GM18868 (cell line): Measurements from ENCODE around the gene HDAC7.

Experiments
- ATAC-seq: cut with Tn5 transposase; IDR thresholded peaks from one replicate; pipeline ENCODE4 v1.9.1; 2021; ENCODE audit warnings: mild to moderate bottlenecking, moderate library complexity; ENCODE audit not compliant: unreplicated experiment

HDAC7 gene

DNA sequence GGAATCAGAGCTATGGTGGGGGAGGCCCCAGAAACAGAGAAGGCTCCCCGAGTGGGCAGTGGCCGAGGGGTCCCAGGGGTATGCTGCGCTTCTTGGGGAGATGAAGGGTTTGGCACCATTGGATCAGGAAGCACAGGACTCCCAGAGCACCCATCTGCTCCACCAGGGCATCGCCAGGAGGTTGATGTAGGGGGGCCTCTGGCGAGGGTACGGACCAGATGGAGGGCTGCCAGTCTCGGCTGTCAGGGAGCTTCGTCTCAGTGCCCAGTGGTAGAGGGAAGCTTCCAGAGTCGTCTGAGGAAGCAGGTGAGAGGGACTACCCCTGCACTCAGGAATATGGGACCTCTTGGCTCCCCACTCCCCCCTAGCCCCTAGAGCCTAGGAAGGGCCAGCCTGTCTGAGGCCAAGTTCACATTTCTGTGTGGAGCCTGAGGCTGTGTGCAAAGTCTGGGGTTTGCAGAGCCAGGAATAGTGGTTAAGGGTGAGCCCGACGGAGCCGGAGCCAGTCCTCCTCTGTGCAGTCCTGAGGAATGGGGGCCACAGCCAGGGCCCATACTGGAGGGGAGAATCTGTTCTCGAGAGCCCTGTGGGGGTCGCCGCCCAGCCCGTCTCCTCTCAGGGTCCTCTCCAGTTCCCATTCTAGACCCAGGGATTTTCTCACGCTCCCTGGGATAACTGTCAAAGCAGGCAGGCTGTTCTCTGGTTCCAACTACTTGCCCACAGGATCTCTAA, 36.5 kb downstream of the HDAC7 start:
- no peak for ATAC-seq

DNA sequence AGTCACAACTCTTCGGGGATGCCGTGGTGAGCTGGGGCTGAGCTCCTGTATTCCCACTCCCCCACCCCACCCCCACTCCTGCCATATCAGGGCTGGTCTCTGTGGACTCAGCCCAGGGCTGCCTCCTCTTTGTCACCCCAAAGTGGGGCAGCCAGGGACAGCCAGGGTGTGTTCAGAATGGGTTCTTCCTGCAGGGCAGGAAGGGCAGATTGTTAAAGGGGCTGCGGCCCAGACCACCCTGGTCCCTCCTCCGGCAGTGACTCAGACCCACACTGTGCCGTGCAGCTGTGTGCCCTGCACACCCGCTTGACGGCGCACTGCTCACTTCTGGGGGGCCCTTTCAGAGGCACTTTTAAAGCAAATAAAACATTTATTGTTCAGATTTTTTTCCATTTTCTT, 37.3 kb downstream of the HDAC7 start:
- ATAC-seq: no peak

DNA sequence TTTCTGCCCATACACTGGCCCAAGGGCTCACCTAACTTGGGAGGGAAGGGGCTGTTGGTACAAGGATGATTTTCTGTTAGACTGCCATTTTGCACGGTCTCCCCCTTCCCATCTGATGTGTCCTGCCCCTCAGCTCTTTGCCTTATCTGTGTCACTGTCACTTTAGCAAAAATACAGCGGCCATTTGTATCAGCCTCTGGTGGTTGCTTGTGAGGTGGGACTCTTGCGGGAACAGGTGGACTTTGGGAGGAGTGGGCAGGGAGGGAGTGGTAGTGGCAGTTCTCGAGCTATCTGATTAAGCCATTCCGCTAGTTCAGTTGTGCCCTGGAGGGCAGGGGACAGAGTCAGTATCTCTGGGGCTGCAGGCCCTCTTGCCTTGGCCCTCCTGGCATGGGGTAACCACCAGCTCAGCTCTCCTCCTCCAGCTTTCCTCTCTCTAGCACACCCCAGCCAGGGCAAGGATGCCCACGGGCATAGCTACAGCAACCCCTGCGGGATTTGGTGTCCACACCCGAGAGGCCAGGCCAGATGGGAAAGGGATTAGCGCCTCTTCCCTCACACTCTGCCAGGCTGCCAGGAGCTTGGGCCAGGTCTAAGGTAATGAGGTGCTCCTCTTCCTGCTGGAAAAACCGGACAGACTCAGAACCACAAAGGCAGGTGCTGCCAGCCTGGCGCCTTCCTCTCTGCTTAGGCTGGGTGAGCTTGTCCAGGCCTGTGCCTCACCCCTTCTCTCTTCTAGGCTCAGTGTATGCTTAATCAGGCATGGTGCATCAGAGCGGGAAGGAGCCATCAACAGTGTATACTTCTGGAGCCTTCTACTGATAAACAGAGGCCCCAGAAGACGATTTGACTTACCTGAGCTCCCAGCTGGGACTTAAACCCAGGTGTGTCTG, 38.0 kb downstream of the HDAC7 start:
- no peak for ATAC-seq

DNA sequence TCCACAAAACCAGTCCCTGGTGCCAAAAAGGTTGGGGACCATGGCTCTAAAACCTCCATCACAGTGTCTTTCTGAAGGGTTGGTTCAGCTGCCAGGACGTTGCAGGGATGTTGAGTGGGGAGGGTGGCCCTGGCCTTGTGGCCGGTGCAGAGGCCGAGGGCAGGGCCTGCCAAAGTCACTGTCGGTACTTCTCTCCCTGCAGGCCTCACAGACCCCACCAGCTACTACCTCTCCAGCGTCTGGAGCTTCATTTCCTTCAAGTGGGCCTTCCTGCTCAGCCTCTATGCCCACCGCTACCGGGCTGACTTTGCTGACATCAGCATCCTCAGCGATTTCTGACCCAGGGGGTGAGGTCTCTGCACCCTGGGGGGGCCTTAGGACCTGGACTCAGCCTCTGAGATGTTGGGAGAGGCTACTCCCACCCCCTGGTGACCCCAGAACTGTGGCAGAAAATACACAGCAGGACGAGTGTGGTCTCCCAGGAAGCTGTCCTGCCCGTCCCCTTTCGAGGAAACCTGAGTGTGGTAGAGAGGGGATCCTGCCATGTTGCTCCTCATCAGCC, 39.7 kb downstream of the HDAC7 start:
- no peak for ATAC-seq

DNA sequence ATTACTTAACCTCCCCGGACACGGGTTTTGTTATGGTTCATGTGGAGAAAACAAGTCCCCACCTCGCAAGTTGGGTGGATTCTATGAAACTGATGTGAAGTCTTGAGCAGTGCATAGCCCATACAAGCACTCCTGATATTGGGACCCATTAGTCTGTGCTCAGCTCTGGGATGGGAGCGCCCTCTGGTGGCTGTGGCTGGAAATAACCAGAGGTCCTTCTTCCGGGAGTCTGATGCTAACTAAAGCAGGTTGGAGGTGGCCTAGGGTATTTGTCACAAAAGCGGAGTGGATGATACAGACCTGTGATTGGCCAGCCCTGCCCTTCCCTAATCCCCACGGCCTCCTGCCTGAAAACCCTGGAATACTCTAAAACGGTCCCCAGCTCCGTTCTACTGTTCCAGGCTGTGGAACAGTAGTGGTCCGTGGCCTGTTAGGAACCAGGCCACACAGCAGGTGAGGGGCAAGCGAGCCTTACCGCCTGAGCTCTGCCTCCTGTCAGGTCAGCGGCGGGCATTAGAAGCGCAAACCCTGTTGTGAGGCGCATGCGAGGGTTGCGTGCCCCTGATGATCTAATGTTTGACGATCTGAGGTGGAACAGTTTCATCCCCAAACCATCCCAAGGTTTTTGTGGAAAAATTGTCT, 40.3 kb downstream of the HDAC7 start:
- peak; percentile 82 for ATAC-seq

DNA sequence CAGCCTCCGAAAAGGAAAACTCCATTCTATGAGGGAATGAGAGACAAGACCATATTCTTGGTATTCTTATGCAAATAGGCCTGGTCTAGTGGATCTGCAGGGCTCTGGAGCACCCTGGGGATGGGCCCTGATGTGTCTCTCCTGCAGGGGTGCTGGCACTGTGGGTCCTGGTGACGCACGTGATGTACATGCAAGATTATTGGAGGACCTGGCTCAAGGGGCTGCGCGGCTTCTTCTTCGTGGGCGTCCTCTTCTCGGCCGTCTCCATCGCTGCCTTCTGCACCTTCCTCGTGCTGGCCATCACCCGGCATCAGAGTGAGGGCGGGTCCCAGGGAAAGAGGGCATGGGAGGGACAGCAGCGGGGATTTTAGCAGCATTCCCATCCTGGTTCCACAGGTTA, 40.8 kb downstream of the HDAC7 start:
- ATAC-seq: no peak

DNA sequence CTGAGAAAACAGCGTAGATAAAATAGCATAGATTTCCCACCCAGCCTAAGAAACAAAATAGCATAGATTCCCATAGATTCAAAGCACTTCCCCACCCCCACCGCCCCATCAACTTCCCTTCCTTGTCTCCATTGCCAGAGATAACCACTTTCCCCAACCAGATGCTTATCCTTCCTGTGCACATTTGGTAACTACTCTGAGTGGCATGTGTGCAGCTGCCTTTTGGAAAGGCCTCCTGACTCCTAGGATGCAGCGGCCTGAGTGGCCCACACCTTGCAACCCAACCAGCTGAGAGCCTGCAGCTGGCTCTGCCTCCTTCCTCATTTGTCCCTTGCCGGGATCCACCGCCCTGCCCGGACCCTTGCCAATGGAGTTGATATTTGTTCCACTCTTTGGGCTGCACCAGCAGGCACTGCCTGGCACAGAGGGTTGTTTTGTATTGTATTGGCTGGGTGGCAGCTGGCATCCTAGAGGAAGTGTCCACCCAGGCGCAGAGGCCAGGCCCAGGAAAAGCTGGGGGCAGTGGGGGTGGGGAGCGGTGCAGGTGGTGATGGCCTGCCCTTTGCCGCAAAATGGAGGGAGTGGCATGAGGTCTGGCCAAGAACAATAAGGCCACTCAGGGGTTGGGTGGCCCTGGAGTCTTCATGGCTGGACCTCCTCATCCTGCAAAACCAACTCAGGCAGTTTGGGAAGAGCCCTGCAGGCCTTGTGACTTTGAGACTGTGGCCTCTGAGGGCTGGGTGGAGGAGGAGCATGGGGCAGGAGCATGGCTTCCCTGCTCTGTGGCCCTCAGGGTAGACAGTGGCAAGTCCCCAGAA, 41.8 kb downstream of the HDAC7 start:
- ATAC-seq: no peak

DNA sequence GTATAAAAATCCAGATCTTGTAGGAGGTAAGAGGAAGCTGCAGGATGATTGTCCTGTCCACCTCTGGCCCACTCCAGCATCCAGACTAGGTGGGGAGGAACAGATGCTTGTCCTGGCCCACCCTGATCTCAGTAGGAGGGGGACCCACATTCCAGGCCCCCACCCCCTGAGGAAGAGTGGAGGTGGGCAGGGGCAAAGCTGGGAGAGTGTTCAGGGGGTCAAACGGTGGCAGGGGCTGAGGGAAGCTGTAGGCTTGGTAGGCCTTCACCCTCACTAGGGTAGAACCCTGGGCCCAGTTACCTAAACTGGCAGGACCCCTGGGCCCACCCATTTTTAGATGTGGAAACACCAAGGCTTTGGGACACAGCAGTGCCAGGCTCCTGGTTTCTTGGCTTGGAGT, 42.6 kb downstream of the HDAC7 start:
- no peak for ATAC-seq

DNA sequence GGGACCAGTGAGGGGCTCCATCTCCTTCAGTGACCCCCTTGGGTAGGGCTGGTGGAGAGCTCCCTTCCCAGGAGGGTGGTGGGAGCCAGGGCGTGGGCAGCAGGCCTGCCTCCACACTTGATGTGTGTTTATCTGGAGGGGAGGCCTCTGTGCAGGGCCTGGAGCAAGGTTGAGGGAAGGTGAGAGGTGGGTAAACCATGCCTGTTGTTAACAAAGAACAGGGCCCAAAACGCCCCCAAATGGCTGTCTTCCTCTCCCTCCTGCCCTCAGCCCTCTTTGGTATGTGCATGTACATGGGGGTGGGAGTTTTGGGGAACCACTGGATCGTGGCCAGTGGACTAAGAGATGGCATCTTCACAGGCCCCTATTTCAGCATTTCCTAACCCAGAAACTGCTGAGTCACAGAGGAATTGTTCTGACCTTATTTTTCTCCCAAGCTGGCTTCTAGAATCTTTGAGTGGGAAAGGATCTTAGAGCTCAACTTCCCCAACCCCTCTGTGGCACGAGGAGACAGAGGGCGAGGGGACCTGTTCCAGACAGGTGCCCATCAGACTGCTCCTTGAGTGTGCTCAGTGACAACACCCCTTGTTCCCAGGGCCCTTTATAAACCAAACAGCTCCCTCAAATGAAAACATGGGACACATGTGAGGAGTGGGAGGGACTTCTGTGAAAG, 43.1 kb downstream of the HDAC7 start:
- ATAC-seq: no peak

DNA sequence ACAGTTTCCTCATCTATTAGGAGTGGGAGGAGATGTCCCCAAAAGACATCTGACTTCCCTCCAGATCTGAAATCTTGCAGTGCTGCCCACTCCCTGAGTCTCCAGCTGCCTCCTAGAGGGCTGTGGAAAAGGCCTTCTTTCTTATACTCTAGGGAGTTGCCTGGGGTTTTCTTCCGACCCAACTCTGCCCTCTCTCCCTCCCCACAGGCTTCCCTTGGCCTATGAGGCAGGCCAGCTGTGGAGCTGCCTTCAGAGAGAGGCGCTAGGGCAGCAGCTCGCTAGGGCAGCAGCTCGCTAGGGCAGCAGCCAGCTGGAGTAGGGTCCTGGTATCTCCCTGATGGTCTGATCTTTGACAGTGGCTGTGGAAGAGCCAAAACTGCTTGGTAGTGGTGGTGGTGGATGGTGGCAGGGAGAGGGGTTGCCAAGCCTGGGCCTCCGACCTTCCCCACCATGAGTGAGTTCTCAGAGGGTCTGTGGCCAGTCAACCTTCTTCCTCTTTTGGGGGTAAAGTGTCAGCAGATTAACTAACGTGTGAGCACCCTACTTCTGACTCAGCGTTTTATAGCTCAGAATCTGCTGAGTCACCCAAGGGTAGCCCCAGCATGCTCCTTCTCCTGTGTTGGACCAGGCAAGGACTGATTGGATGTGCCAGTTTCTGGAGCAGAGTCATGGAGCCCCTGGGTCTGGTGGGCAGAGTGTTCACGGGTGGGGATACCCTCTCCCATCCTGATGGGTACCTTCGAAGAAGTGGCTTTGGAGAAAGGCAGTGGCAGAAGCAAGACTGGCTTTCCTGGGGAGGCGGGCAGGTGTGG, 44.4 kb downstream of the HDAC7 start:
- no peak for ATAC-seq

DNA sequence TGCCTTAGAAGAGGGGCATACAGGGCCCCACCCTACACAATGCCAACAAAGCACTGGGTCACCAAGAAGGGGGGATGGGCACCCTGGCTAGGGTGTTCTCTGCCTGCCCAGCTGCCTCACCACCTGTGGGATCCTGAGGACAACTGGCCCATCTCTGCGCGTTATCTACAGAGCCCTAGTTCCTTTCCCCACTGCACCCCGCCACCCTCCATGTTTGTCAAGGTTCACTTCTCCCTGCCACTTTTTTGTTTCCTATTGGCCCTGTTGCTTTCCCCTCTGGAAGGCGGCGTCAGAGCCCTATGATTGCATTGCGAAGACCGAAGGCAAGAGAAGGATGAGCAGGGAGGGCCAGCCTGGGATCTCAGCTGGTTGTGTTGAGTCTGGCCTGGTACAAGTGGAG, 45.0 kb downstream of the HDAC7 start:
- ATAC-seq: no peak

DNA sequence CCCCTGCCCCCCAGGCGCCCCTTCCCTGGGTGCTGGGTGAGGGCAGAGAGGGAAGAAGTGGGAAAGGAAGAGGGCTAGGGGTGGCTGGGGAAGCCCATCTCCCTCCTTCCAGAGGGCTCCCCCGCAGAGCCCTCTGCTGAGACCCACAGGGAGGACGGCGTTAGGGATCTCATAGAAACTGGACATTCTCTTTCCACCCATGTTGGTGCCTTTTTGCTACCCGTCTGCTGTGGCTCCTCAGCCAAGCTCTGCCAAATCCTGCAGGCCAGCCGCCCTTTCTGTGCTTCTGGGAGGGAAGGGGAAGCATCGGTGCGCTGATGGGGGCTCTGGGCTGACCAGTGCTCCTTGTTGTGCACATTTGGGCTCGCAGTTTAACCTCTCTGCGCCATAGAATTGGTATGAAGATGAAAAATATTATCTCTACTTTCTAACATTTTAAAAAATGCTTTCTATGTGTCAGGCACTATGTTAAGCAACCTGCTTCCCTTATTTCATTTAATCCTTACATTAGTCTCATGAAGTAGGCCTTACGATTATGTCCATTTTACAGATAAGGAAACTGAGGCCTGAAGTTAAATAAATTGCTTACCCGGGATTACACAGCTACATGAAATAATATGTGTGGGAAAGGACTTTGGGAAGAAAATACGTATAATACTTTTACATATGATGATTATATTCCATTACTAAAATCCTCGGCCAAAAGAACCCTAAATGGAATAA, 45.7 kb downstream of the HDAC7 start:
- no peak for ATAC-seq

DNA sequence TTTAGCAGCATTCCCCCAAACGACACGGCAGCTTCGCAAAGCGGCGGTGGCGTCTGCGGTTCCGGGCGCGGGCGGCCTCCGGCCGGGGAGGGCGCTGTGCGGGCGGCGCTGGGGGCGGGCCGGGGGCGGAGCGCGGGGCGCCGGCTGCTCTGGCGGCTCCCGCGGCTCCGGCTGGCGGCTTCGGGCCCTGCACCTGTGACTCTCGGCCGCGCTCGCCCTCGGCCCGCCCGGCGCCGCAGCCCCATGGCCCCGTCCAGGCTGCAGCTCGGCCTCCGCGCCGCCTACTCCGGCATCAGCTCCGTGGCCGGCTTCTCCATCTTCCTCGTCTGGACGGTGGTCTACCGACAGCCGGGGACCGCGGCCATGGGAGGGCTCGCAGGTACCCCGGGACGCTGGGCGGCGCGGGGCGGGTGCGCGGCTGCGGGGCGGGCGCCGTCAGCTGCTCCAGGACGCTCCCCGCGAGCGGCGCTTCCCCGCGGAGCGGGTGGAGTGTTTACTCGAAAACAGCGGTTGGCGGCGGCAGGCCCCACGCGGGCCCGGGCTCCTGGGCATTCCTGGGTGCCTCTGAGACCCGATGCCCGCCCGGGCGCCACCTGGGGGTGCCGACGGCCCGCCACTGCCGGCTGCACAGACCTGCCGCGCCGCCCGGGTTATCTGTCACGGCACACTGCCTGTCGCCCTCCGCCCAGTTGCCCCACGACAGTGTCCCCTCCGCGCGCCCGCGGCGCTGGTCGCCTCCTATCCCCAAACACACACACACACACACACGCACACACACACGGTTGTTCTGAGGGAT, 46.4 kb downstream of the HDAC7 start, which contains the start of gene SLC48A1:
TSS of gene SLC48A1 (plus strand) at position 177 of the 796 bp plus-strand sequence. CDS start at position 244, 67 bp downstream.
- peak; percentile 90 for ATAC-seq

DNA sequence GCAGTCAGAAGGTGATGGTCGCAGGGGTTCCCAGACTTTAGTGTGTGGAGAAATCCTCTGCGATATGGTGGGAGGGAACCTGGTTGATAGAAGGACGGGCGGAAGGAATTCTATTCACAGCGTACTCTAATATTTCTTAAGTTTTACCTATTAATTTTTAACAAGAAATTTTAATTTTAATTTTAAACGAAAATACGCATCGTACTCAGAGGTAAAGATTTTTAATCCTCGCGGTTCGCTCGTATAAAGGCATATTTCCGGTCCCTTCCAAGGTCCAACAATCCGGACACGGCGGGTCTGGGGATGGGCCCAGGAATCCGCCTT, 47.0 kb downstream of the HDAC7 start:
- no peak for ATAC-seq

DNA sequence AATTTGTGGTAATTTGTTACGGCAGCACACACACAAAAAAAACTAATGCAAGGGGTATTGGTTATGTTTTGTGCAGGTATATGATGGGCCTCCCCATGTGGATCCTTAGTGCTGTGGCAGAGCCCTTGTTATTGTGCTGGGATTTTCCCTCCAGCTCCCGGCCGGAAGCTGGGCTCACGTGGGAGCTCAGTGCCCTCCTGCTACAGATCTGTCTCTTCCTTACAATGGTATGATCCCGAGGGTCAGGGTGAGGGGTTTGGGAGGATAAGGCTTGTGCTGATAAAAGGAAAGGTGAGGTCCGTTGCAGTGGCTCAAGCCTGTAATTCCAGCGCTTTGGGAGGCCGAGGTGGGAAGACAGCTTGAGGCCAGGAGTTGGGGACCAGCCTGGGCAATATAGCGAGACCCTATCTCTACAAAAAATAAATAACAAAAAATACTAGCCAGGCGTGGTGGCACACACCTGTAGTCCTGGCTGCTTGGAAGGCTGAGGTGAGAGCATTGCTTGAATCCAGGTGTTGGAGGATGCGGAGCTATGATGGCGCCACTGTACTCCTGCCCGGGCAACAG, 47.5 kb downstream of the HDAC7 start:
- ATAC-seq: no peak

DNA sequence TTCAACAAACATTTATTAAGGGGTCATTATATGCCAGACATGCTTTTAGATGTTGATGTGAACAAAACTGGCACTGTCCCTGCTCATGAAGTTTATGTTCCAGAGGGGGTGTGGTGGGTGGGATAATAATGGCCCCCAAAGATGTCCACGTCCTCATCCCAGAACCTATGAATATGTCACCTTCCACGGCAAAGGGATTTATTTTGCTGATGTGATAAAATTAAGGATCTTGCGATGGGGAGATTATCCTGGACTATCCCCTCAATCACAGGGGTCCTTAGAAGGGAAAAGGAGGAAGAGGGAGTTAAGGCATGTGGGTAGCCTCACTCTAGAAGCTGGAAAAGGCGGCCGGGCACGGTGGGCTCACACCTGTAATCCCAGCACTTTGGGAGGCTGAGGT, 48.4 kb downstream of the HDAC7 start:
- ATAC-seq: no peak

DNA sequence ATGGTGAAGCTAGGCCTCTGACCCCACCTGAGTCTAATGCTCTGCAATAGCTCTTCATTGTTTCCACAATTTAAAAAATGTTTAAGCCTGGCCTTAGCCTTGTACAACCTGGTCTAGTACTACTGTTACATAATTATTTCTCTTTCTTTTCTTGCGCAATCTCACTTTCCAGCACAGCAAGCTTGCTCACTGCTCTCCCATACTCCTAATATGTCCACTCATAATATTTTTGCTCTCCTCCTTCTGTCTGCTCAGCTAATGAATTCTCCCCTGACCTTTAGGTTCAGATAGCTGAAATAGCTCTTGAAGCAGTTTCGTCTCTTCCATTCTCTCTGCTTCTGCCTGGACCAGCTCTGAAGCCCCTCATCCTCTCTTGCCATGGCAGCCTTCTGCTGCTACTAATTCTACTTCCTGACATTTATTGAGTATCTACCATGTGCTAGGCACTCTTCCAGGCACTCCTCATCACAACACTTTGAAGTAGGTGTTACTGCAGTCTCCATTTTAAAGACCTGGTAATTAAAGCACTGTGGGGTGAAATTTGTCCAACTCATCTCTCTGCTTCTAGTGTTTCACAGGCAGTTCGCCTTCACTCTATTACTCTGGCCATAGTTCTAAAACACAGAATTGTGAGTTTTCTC, 49.5 kb downstream of the HDAC7 start:
- ATAC-seq: no peak
